HepG2 (cell line): ENCODE results near the gene CKS2. TPM values are rescaled to one million over a fixed set of nuclear protein-coding genes. Genes with fewer than 3 reads are reported as not detected.

Experiments
- ATAC-seq: fragments of 200-7000 bp; cut with Tn5 transposase; 3 replicates; pipeline ENCODE4 v1.9.1; 2020; ENCODE audit warnings: mild to moderate bottlenecking, moderate library complexity
- BruUV-seq: library from RNA; stranded (reverse); fragments of 400-500 nt; replicated peaks from 2 replicates; lab custom pipeline; 2021; lab: Mats Ljungman, UMichigan
- CTCF ChIA-PET: fragments of 300-600 bp; formaldehyde crosslinking; extraction: SDS; loops from one replicate; lab custom pipeline; 2021; ENCODE audit warnings: low total read pairs, inconsistent platforms, low intra/inter-chr PET ratio; lab: Yijun Ruan, JAX
- POLR2A ChIA-PET: fragments of 350-600 bp; sonication (Branson Sonifier 250); formaldehyde crosslinking; loops from one replicate; lab custom pipeline; 2020; ENCODE audit warnings: antibody characterized with exemption, inconsistent platforms; lab: Yijun Ruan, JAX
- DNase-seq: peaks from one replicate; pipeline ENCODE4 v3.0.0-alpha.2; 2015; ENCODE audit warnings: low spot score
- FAIRE-seq: peaks from 3 replicates; lab custom pipeline; 2011; peaks lifted over from hg19 to GRCh38; lab: Jason Lieb, UNC
- H2AFZ ChIP-seq: one replicate; pipeline ENCODE4 v1.6.1; 2011; ENCODE audit warnings: low read length, inconsistent platforms
- H3K27ac ChIP-seq: fragments of 300-600 bp; 3 replicates; pipeline ENCODE4 v1.8.0; 2011; ENCODE audit warnings: mixed run types, mild to moderate bottlenecking, mixed read lengths, low read length, inconsistent platforms; ENCODE audit not compliant: insufficient read depth; ENCODE audit errors: extremely low read length
- H3K27me3 ChIP-seq, 2 experiments: fragments of 200-600 bp in 1 of 2; 2 replicates in 1 of 2; 3 replicates in 1 of 2; pipeline versions ENCODE4 v1.6.0 to v1.8.0; 2011; ENCODE audit warnings: low read length in 2 of 2, mild to moderate bottlenecking in 2 of 2, moderate library complexity in 2 of 2, inconsistent platforms in 1 of 2; ENCODE audit not compliant: insufficient read depth in 2 of 2, control insufficient read depth in 1 of 2
- H3K36me3 ChIP-seq, 2 experiments: fragments of 200-600 bp in 1 of 2; replicated peaks in 1 of 2; 2 replicates in 1 of 2; 3 replicates in 1 of 2; pipeline versions ENCODE4 v1.5.1 to v1.8.0; 2011; ENCODE audit warnings: low read length in 2 of 2, inconsistent platforms in 1 of 2; ENCODE audit not compliant: insufficient read depth in 2 of 2, control insufficient read depth in 1 of 2
- H3K4me1 ChIP-seq: 2 replicates; pipeline ENCODE4 v1.5.1; 2012; ENCODE audit warnings: low read length, inconsistent platforms; ENCODE audit not compliant: insufficient read depth
- H3K4me2 ChIP-seq: 2 replicates; pipeline ENCODE4 v1.6.0; 2011; ENCODE audit warnings: low read depth, low read length, inconsistent platforms
- H3K4me3 ChIP-seq, 3 experiments: fragments of 200-600 bp in 1 of 3; sonication (generic), shearing (Covaris generic) in 1 of 3; replicated peaks in 1 of 3; 2 replicates each; pipeline ENCODE4 v1.5.1; 2011 to 2016; ENCODE audit warnings: low read length in 3 of 3, inconsistent platforms in 2 of 3, low read depth in 2 of 3, mild to moderate bottlenecking in 2 of 3, control low read depth in 1 of 3, mixed read lengths in 1 of 3; ENCODE audit not compliant: insufficient read depth in 1 of 3
- H3K79me2 ChIP-seq: one replicate; pipeline ENCODE4 v1.6.1; 2011; ENCODE audit warnings: low read length, inconsistent platforms; ENCODE audit not compliant: insufficient read depth
- H3K9ac ChIP-seq: 2 replicates; pipeline ENCODE4 v1.6.0; 2011; ENCODE audit warnings: mild to moderate bottlenecking, low read depth, low read length, inconsistent platforms; ENCODE audit not compliant: insufficient read depth
- H3K9me3 ChIP-seq: 2 replicates; pipeline ENCODE4 v1.5.1; 2012; ENCODE audit warnings: mild to moderate bottlenecking, low read length
- H4K20me1 ChIP-seq: 2 replicates; pipeline ENCODE4 v1.6.0; 2011; ENCODE audit warnings: inconsistent platforms, mild to moderate bottlenecking, low read length, moderate library complexity; ENCODE audit not compliant: insufficient read depth
- BORCS8-MEF2B ChIP-seq: sonication (generic); formaldehyde crosslinking; IDR thresholded peaks from 2 replicates; pipeline ENCODE4 v1.8.0; 2022; ENCODE audit warnings: mild to moderate bottlenecking, missing genetic modification reagents
- ISL2 ChIP-seq: sonication (generic); formaldehyde crosslinking; IDR thresholded peaks from 2 replicates; pipeline ENCODE4 v1.5.0; 2020; ENCODE audit warnings: missing genetic modification reagents
- NPAS2 ChIP-seq: sonication (generic); formaldehyde crosslinking; IDR thresholded peaks from 2 replicates; pipeline ENCODE4 v1.8.0; 2022; ENCODE audit warnings: mild to moderate bottlenecking, missing genetic modification reagents, borderline replicate concordance
- RNF2 ChIP-seq: fragments of 450-650 bp; conservative IDR thresholded peaks from 2 replicates; pipeline ENCODE4 v1.6.1; 2016; ENCODE audit warnings: low read depth
- SUZ12 ChIP-seq: fragments of 150-350 bp; IDR thresholded peaks from 2 replicates; pipeline ENCODE4 v1.6.1; 2014; ENCODE audit warnings: low read depth, low read length
- ZNF24 ChIP-seq: fragments of 450-650 bp; IDR thresholded peaks from 2 replicates; pipeline ENCODE4 v1.6.1; 2017; ENCODE audit warnings: antibody characterized with exemption, mild to moderate bottlenecking
- ZNF275 ChIP-seq: sonication (generic); formaldehyde crosslinking; IDR thresholded peaks from 2 replicates; pipeline ENCODE4 v1.8.0; 2022; ENCODE audit warnings: missing genetic modification reagents, mild to moderate bottlenecking, inconsistent platforms, borderline replicate concordance
- ZNF3 ChIP-seq: IDR thresholded peaks from 2 replicates; pipeline ENCODE4 v1.7.0; 2017; ENCODE audit warnings: inconsistent platforms
- ZNF33A ChIP-seq: sonication (generic); formaldehyde crosslinking; IDR thresholded peaks from 2 replicates; pipeline ENCODE4 v1.5.1; 2020; ENCODE audit warnings: missing genetic modification reagents, mild to moderate bottlenecking, moderate library complexity, borderline replicate concordance
- ZNF570 ChIP-seq: sonication (generic); formaldehyde crosslinking; IDR thresholded peaks from 2 replicates; pipeline ENCODE4 v1.4.0; 2020; ENCODE audit warnings: mild to moderate bottlenecking, missing genetic modification reagents, borderline replicate concordance
- WGBS: methylation state at CpG from one replicate; pipeline ENCODE4 v1.1.6; 2017; ENCODE audit warnings: low lambda C conversion rate; 5-methylcytosine and 5-hydroxymethylcytosine counted together
- in situ Hi-C: cut with HindIII; loops from 2 replicates; pipeline ENCODE4 v1.10.0; 2017; ENCODE audit warnings: low pct_unique_long_range_greater_than_20kb; ENCODE audit not compliant: extremely low pct_ligation_motif_present
- intact Hi-C: fragments of 100-400 bp; cut with micrococcal nuclease; formaldehyde crosslinking; loops from one replicate; pipeline ENCODE4 v1.10.0; 2022; ENCODE audit not compliant: unreplicated experiment
- polyA plus RNA-seq, 8 experiments: library from polyadenylated mRNA; depleted of rRNA in 3 of 8; stranded (reverse) in 7 of 8; unstranded in 1 of 8; fragments of >200 nt; fragmentation: Illumina TruSeq in 4 of 8; extraction: Trizol in 4 of 8; gene quantifications; 2 replicates each; pipeline versions ENCODE4 v1.2.1 to v1.2.3, GENCODE V29; 2011 to 2016; ENCODE audit warnings: low read depth in 4 of 8, missing spikeins in 1 of 8, mixed read lengths in 1 of 8; ENCODE audit not compliant: insufficient read depth in 1 of 8
- total RNA-seq, 5 experiments: library from RNA; depleted of rRNA; stranded (reverse); fragments of >200 nt; fragmentation: Illumina TruSeq; extraction: Trizol; gene quantifications; 2 replicates each; pipeline ENCODE4 v1.2.3, GENCODE V29; 2016; ENCODE audit warnings: low read depth in 1 of 5

CKS2 gene
- total and polyA plus RNA-seq, 2 of the 13 experiments (the other 11 are each of a cell fraction or from before 2014, with no cell fraction given) = 251 to 317 TPM

GRCh38 chr9:89356782-89357181, 45.8 kb downstream of the CKS2 start:
- Histone ChIP-seq H3K4me1 (peaks cover 78% of the 10 kb centered on the region), H3K27me3 (no peaks in the 10 kb centered on the region), H4K20me1 (no peaks in the 10 kb centered on the region), H3K4me2 (peak overlapping the region; percentile 25; the same call in 1 of the 2 replicates), H3K4me3 (no peak overlapping the region), H3K9ac (no peak overlapping the region), H2AFZ (no peak overlapping the region)
- no TSS peak for BruUV-seq
- ChIA-PET CTCF (no interaction called here), POLR2A (interaction anchor here (1.2 to 2.8 kb wide), 5 partner anchors 13 to 200 kb away, joined by 3 to 17 read pairs (median 7); partner anchors contain the start of genes CKS2 and SECISBP2)
- DNase-seq (no peak), ATAC-seq (peak; percentile 9), FAIRE-seq (no peak)
- 100% methylated on average over 2 of the region's 2 CpGs for WGBS
- in situ Hi-C loops = no loop called here
- TF ChIP-seq ZNF275 (CRISPR knock-in tag) (no peak), BORCS8-MEF2B (CRISPR knock-in tag) (no peak), SUZ12 (no peak), ZNF33A (CRISPR knock-in tag) (no peak), RNF2 (no peak), ZNF3 (no peak), ISL2 (no peak), ZNF24 (no peak), ZNF570 (CRISPR knock-in tag) (no peak), NPAS2 (CRISPR knock-in tag) (no peak)
- TF ChIP-seq, all 625 proteins: peak for 0
- Histone ChIP-seq H3K9me3 (no peaks in the 10 kb centered on the region), H3K27ac (peak overlapping the region; percentile 70), H3K36me3 (peaks cover 16 to 54% of the 10 kb centered on the region in 2 experiments), H3K79me2 (no peaks in the 10 kb centered on the region)
- intact Hi-C loops = loop anchor here (1.0 to 5.0 kb wide), 2 partner anchors 38 to 201 kb away; partner anchors contain the start of gene SECISBP2
